SK-N-SH (cell line): Measurements from ENCODE around the gene KCNIP4.

Source experiments
- EP300 ChIP-seq, 2 experiments: IDR thresholded peaks; 2 replicates each; pipeline versions ENCODE4 v1.4.0 to v1.6.1; 2012; ENCODE audit warnings: borderline replicate concordance in 1 of 2, low read depth in 1 of 2, low read length in 1 of 2
- EZH2phosphoT487 ChIP-seq: fragments of 200-600 bp; sonication (generic); IDR thresholded peaks from 2 replicates; pipeline ENCODE4 v1.6.1; 2017; ENCODE audit warnings: low read depth, mixed run types, mild to moderate bottlenecking, antibody characterized with exemption, moderate library complexity, borderline replicate concordance
- MAX ChIP-seq: IDR thresholded peaks from 2 replicates; pipeline ENCODE4 v1.4.0; 2012; ENCODE audit warnings: low read depth
- NRF1 ChIP-seq: IDR thresholded peaks from 2 replicates; pipeline ENCODE4 v1.6.1; 2012; ENCODE audit warnings: low read depth, mild to moderate bottlenecking, low read length
- RAD21 ChIP-seq: IDR thresholded peaks from 2 replicates; pipeline ENCODE4 v1.6.1; 2012; ENCODE audit warnings: mild to moderate bottlenecking, low read length
- SMC3 ChIP-seq: IDR thresholded peaks from 2 replicates; pipeline ENCODE4 v1.6.1; 2012; ENCODE audit warnings: low read depth, low read length, improper control_type of control experiment
- USF2 ChIP-seq: fragments of 150-350 bp; IDR thresholded peaks from 2 replicates; pipeline ENCODE4 v1.6.1; 2017; ENCODE audit warnings: antibody characterized with exemption, low read length, low read depth, borderline replicate concordance
- TF ChIP-seq, protein P1 (sequence below): fragments of 200-600 bp; sonication (generic); IDR thresholded peaks from 2 replicates; pipeline ENCODE4 v1.6.1; 2017; ENCODE audit warnings: antibody characterized with exemption, mild to moderate bottlenecking, moderate library complexity

- TF ChIP-seq, protein P1, sequence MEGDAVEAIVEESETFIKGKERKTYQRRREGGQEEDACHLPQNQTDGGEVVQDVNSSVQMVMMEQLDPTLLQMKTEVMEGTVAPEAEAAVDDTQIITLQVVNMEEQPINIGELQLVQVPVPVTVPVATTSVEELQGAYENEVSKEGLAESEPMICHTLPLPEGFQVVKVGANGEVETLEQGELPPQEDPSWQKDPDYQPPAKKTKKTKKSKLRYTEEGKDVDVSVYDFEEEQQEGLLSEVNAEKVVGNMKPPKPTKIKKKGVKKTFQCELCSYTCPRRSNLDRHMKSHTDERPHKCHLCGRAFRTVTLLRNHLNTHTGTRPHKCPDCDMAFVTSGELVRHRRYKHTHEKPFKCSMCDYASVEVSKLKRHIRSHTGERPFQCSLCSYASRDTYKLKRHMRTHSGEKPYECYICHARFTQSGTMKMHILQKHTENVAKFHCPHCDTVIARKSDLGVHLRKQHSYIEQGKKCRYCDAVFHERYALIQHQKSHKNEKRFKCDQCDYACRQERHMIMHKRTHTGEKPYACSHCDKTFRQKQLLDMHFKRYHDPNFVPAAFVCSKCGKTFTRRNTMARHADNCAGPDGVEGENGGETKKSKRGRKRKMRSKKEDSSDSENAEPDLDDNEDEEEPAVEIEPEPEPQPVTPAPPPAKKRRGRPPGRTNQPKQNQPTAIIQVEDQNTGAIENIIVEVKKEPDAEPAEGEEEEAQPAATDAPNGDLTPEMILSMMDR, result no peak
- TF ChIP-seq SMC3 (no peak), RAD21 (no peak), EP300 (IDR thresholded peaks at IDR 0.05; ENCODE audit: borderline replicate concordance in 1 of 2, low read depth in 1 of 2, low read length in 1 of 2) (no peak), NRF1 (no peak), MAX (no peak), EZH2phosphoT487 (no peak), USF2 (no peak)
Observed at GRCh38 chr4:21543514-21543913, 405.1 kb downstream of the KCNIP4 start.
